Measurements from ENCODE around the gene PLPPR1. TPM values are rescaled to one million over a fixed set of nuclear protein-coding genes. Genes with fewer than 3 reads are reported as not detected.

PLPPR1 gene
- polyA plus RNA-seq, 3 donors, result not detected

GRCh38 chr9:101094686-101095085 is 66.2 kb downstream of the PLPPR1 start:
- Histone ChIP-seq H3K27me3 (ENCODE audit: control insufficient read depth in 2 of 2, insufficient read depth in 2 of 2, low read length in 2 of 2) (no peaks in the 10 kb centered on the region), H3K4me1 (ENCODE audit: control insufficient read depth in 1 of 2, insufficient read depth in 2 of 2, low read length in 2 of 2) (no peaks in the 10 kb centered on the region), H3K27ac (ENCODE audit: low read depth in 1 of 2, low read length in 2 of 2) (no peak overlapping the region), H3K36me3 (replicated peaks in 1 of 2; ENCODE audit: control insufficient read depth in 1 of 2, insufficient read depth in 2 of 2, low read length in 2 of 2) (no peaks in the 10 kb centered on the region), H3K4me3 (replicated peaks in 1 of 3; ENCODE audit: low read depth in 2 of 3, low read length in 3 of 3) (no peak overlapping the region), H3K9ac (ENCODE audit: insufficient read depth, low read length, poor library complexity, severe bottlenecking) (no peak overlapping the region), H4K20me1 (ENCODE audit: insufficient read depth, low read length) (no peaks in the 10 kb centered on the region), H3K79me2 (ENCODE audit: insufficient read depth, low read length) (no peaks in the 10 kb centered on the region), H2AFZ (ENCODE audit: insufficient read depth, low read depth, low read length, poor library complexity, severe bottlenecking) (no peak overlapping the region), H3K4me2 (replicated peaks; ENCODE audit: extremely low read depth, low read length, poor library complexity, severe bottlenecking) (no peak overlapping the region), H3K9me3 (replicated peaks in 1 of 2; ENCODE audit: control insufficient read depth in 1 of 2, insufficient read depth in 1 of 2, low read length in 2 of 2) (no peaks in the 10 kb centered on the region)
- Mint-ChIP-seq H3K4me1 (no peaks in the 10 kb centered on the region), H3K27me3 (ENCODE audit: low read depth in 3 of 3) (no peaks in the 10 kb centered on the region), H3K27ac (no peak overlapping the region), H3K9me3 (peaks cover 0 to 2% (median 1%) of the 10 kb centered on the region in 7 donors), H3K36me3 (no peaks in the 10 kb centered on the region), H3K4me3 (no peak overlapping the region)
- no peak for DNase-seq
- intact Hi-C loops (cut with micrococcal nuclease), result no loop called here
- no peak for TF ChIP-seq CTCF (IDR thresholded peaks at IDR 0.05)
- WGBS (ENCODE audit: insufficient coverage), result no CpG with 5 or more reads among the region's 1 CpG

GRCh38 chr9:101097210-101097609 is 68.7 kb downstream of the PLPPR1 start:
- no peak for DNase-seq
- Mint-ChIP-seq H3K4me1 (no peaks in the 10 kb centered on the region), H3K9me3 (peaks cover 0 to 2% (median 0%) of the 10 kb centered on the region in 7 donors), H3K4me3 (no peak overlapping the region), H3K27me3 (ENCODE audit: low read depth in 3 of 3) (no peaks in the 10 kb centered on the region), H3K27ac (no peak overlapping the region), H3K36me3 (no peaks in the 10 kb centered on the region)
- no peaks in the 10 kb centered on the region for H3K27me3 ChIP-seq (ENCODE audit: control insufficient read depth in 2 of 2, insufficient read depth in 2 of 2, low read length in 2 of 2)
- no peaks in the 10 kb centered on the region for H3K4me1 ChIP-seq (ENCODE audit: control insufficient read depth in 1 of 2, insufficient read depth in 2 of 2, low read length in 2 of 2)
- no peak for TF ChIP-seq CTCF (IDR thresholded peaks at IDR 0.05)
- 0% methylated on average over 1 of the region's 1 CpG for WGBS (ENCODE audit: insufficient coverage)
- H3K4me2 ChIP-seq (replicated peaks; ENCODE audit: extremely low read depth, low read length, poor library complexity, severe bottlenecking), result no peak overlapping the region
- no peaks in the 10 kb centered on the region for H3K9me3 ChIP-seq (replicated peaks in 1 of 2; ENCODE audit: control insufficient read depth in 1 of 2, insufficient read depth in 1 of 2, low read length in 2 of 2)
- H3K4me3 ChIP-seq (replicated peaks in 1 of 3; ENCODE audit: low read depth in 2 of 3, low read length in 3 of 3), result no peak overlapping the region
- H3K27ac ChIP-seq (ENCODE audit: low read depth in 1 of 2, low read length in 2 of 2), result no peak overlapping the region
- H3K9ac ChIP-seq (ENCODE audit: insufficient read depth, low read length, poor library complexity, severe bottlenecking), result no peak overlapping the region
- H2AFZ ChIP-seq (ENCODE audit: insufficient read depth, low read depth, low read length, poor library complexity, severe bottlenecking), result no peak overlapping the region
- H4K20me1 ChIP-seq (ENCODE audit: insufficient read depth, low read length), result no peaks in the 10 kb centered on the region
- H3K79me2 ChIP-seq (ENCODE audit: insufficient read depth, low read length), result no peaks in the 10 kb centered on the region
- intact Hi-C loops (cut with micrococcal nuclease), result no loop called here
- no peaks in the 10 kb centered on the region for H3K36me3 ChIP-seq (replicated peaks in 1 of 2; ENCODE audit: control insufficient read depth in 1 of 2, insufficient read depth in 2 of 2, low read length in 2 of 2)

All from CD14-positive monocyte (primary cell).